Fibroblast of pulmonary artery (primary cell): ENCODE results near the gene ADAM8.

ENCODE experiments used
- DNase-seq: peaks from one replicate; pipeline ENCODE4 v3.0.0-alpha.2; 2010; ENCODE audit warnings: low read depth
- H3K4me3 ChIP-seq: replicated peaks from 2 replicates; pipeline ENCODE4 v1.5.1; 2011; ENCODE audit warnings: low read depth, mild to moderate bottlenecking, control low read depth, low read length, moderate library complexity
- TF ChIP-seq, protein P1 (sequence below): IDR thresholded peaks from 2 replicates; pipeline ENCODE4 v1.5.1; 2011; ENCODE audit warnings: mild to moderate bottlenecking, control low read depth, low read length, inconsistent platforms; ENCODE audit errors: missing control alignments

ADAM8 gene

DNA sequence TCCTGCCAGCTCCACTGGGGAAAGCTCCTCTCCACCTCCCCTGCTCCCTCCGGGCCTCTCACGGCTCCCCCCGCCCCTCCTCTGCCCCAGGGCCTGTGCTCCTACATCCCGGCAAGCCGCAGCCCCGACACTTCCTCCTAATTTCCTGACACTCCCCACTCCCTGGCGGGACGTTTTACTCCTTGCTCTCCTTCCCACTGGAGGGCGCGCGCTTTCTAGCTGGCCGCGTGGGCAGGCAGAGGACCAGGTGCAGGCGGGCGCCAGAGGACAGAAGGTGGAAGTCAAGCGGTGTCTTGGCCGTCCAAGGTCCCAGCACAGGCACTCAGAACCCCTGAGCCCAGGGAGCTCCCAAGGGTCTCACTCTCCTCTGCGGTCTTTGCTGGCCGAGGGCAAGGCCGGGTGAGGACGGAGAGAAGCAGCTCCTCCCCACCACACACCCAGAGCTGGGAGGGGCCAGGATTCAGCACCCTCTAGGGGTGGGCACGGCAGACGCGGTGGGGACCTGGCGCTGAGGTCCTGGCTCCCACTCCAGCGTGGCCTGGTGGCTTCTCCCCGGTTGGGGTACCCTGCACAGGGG is 19.1 kb downstream of the ADAM8 start:
- peak; percentile 42 for DNase-seq
- no peak overlapping the region for H3K4me3 ChIP-seq
- TF ChIP-seq, protein P1, sequence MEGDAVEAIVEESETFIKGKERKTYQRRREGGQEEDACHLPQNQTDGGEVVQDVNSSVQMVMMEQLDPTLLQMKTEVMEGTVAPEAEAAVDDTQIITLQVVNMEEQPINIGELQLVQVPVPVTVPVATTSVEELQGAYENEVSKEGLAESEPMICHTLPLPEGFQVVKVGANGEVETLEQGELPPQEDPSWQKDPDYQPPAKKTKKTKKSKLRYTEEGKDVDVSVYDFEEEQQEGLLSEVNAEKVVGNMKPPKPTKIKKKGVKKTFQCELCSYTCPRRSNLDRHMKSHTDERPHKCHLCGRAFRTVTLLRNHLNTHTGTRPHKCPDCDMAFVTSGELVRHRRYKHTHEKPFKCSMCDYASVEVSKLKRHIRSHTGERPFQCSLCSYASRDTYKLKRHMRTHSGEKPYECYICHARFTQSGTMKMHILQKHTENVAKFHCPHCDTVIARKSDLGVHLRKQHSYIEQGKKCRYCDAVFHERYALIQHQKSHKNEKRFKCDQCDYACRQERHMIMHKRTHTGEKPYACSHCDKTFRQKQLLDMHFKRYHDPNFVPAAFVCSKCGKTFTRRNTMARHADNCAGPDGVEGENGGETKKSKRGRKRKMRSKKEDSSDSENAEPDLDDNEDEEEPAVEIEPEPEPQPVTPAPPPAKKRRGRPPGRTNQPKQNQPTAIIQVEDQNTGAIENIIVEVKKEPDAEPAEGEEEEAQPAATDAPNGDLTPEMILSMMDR: peak; percentile 40

DNA sequence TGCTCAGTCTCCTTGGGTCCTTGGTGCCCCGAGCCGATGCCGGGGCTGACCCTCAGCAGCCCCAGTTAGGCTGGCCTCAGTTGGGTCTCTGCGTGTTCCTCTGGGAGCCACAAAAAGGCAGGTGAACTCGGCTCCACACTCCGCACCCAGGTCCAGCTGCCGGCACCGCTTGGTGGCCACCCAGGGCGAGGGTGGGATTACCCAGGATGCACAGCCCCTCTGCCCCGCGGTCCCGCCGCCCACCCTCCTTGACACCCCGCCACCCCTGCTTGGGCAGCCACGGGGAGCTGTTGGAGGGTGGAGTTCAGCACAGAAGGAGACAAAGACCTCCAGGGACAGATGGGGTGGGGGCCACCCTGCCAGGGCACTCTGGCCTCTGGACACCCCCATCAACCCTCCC is 21.3 kb downstream of the ADAM8 start:
- no peak overlapping the region for H3K4me3 ChIP-seq
- DNase-seq: no peak
- TF ChIP-seq, protein P1: no peak

DNA sequence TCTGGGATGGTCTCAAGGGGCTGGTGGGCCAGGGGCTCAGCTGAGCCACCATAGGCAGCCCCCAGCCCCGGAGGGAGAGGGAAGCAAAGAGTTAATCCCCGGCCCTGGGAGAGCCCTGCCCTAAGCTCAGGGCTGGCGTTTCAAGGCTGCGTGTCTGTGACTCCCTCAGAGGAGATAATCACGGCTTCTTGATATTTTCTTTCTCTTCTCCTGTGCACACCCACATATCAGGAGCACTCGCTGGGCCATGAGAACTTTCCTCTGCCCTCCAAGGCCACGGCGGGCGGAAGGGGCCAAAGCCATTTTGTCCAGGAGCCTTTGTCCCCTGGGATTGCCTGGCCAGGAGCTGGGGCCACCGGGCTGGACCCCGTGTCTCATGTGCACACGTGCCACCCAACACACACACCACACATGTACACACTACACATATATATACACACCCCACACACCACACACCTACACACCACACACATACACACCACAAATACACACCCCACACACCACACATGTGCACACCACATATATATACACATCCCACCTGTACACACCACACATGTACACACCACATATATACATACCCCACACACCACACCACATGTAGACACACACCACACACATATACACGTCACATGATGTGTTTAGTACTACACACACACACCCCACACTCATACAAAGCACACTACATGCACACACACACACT is 22.1 kb downstream of the ADAM8 start:
- no peak for DNase-seq
- no peak overlapping the region for H3K4me3 ChIP-seq
- TF ChIP-seq, protein P1: no peak

DNA sequence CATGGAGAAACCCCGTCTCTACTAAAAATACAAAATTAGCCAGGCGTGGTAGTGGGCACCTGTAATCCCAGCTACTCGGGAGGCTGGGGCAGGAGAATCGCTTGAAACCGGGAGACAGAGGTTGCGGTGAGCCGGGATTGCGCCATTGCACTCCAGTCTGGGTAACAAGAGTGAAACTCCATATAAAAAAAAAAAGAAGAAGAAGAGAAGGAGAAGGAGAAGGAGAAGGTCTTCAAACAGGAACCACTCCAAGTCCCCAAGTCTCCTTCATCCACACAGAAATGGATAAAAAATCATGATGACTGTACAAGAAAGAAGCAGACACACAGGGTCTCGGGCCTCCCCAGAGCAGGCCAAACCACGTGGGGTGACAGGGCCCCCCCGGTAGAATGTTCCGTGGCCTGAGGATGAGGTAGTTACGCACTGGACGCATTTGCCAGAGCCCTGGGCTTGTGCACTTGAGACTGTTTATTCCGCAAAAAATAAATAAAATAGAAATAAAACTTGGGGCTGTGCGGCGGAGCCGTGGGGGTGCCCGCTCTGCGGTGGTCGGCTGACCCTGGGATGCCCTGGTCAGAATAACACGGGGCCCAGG is 23.2 kb downstream of the ADAM8 start:
- TF ChIP-seq, protein P1: no peak
- H3K4me3 ChIP-seq: no peak overlapping the region
- DNase-seq: no peak

DNA sequence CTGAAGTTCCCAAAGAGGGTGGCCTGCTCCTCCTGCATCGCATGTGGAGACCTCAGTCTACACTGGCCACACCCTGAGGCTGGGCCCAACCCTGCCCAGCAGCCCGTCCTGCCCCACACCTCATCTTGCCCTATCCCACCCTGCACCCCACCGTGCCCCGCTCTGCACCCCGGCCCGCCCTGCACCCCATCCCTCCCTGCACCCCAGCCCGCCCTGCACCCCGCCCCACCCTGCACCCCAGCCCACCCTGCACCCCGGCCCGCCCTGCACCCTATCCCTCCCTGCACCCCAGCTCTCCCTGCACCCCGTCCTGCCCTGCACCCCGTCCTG is 24.5 kb downstream of the ADAM8 start:
- TF ChIP-seq, protein P1: no peak
- DNase-seq: no peak
- no peak overlapping the region for H3K4me3 ChIP-seq

DNA sequence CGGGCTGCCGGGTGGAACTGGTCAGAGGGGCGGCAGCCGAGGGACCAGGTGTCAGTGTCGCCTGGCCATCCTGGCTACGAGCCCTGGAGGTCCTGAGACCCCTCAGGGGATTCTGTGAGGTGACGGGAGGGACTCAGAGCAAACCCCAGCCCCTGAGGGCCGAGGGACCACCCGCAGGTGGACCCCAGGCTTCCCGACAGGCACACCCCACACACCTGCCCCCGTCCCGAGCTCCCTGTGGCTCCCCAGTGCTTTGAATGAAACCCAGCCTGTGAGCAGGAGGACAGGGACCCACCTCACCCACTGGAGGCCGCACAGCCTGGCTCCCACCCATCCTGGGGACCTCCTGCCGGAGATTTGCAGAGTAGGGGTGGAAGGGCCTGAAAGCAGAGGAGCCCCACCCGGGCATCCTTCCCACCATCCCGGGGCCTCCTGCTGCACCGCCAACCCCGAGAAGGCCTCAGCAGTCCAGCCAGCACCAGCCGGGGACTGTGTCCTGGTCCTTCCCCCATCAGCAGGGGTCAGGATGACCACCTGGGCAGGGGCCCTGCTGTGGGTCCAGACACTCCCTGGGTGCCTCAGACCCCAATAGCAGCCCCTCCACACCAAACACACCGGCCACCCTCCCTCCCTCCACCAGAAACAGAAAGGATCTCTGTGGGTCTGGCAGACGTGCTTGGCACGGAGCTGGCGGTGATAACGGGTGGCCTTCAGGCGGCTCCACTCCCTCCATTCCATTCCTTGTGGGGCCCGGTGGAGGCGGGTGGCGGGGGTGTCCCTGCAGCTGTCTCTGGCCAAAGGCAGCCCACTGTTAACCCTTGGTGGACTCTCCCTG is 25.1 kb downstream of the ADAM8 start:
- TF ChIP-seq, protein P1: no peak
- H3K4me3 ChIP-seq: no peak overlapping the region
- no peak for DNase-seq
